T-cell (primary cell): Measurements from ENCODE around the gene TDRD15. TPM values are rescaled to one million over a fixed set of nuclear protein-coding genes. Genes with fewer than 3 reads are reported as not detected.
"Not testable (repeated sequence)": the region's sequence is repeated elsewhere in the genome, so short reads cannot be mapped to it uniquely, and the experiment has no call there.

Source experiments
- ATAC-seq, 4 experiments: fragments of 200-7000 bp in 3 of 4; fragments of 150-1000 bp in 1 of 4; cut with Tn5 transposase; replicated peaks in 1 of 4; 1 replicate in 3 of 4; 2 replicates in 1 of 4; pipeline ENCODE4 v1.10.0; 2021; ENCODE audit warnings: moderate library complexity in 3 of 4, mild to moderate bottlenecking in 2 of 4, moderate number of reproducible peaks in 1 of 4
- CTCF ChIA-PET, 2 donors: fragments of 300-600 bp; sonication (Branson Sonifier 250); formaldehyde crosslinking; loops; one replicate each; lab custom pipeline; 2022; ENCODE audit warnings: antibody characterized with exemption in 2 of 2; lab: Charles Lee
- POLR2A ChIA-PET, 2 donors: fragments of 300-600 bp; sonication (Branson Sonifier 250); formaldehyde crosslinking; loops; one replicate each; lab custom pipeline; 2022; ENCODE audit warnings: antibody characterized with exemption in 2 of 2; lab: Charles Lee
- DNase-seq, 35 experiments: peaks; one replicate each; pipeline versions ENCODE4 v3.0.0 to v3.0.0-alpha.2; 2013 to 2023
- H3K27ac ChIP-seq: one replicate; pipeline ENCODE4 v1.5.1; 2013; ENCODE audit warnings: low read length
- H3K27me3 ChIP-seq, 2 experiments: replicated peaks in 1 of 2; 1 replicate in 1 of 2; 2 replicates in 1 of 2; pipeline versions ENCODE4 v1.6.1 to v1.7.0; 2013; ENCODE audit warnings: low read length in 1 of 2, mixed read lengths in 1 of 2; ENCODE audit not compliant: control insufficient read depth in 2 of 2, insufficient read depth in 2 of 2; ENCODE audit errors: extremely low read depth in 1 of 2
- H3K36me3 ChIP-seq, 2 donors: 1 replicate in 1 of 2; 2 replicates in 1 of 2; pipeline versions ENCODE4 v1.6.1 to v1.7.0; 2013; ENCODE audit warnings: low read length in 1 of 2; ENCODE audit not compliant: control insufficient read depth in 2 of 2, insufficient read depth in 1 of 2; ENCODE audit errors: extremely low read depth in 1 of 2
- H3K4me1 ChIP-seq, 2 experiments: 1 replicate in 1 of 2; 2 replicates in 1 of 2; pipeline versions ENCODE4 v1.6.1 to v1.7.0; 2013; ENCODE audit warnings: low read length in 2 of 2, mixed read lengths in 1 of 2; ENCODE audit not compliant: insufficient read depth in 2 of 2, control insufficient read depth in 1 of 2; ENCODE audit errors: extremely low read depth in 1 of 2
- H3K4me3 ChIP-seq, 2 donors: 1 replicate in 1 of 2; 2 replicates in 1 of 2; pipeline versions ENCODE4 v1.5.1 to v1.7.0; 2013; ENCODE audit warnings: mild to moderate bottlenecking in 2 of 2, low read length in 1 of 2, moderate library complexity in 1 of 2; ENCODE audit not compliant: control insufficient read depth in 1 of 2; ENCODE audit errors: extremely low read depth in 1 of 2
- H3K9me3 ChIP-seq: 2 replicates; pipeline ENCODE4 v1.7.0; 2013
- H3K27ac Mint-ChIP-seq, 2 donors: one replicate each; pipeline ENCODE4 v1.8.0; 2020 to 2021; ENCODE audit warnings: mild to moderate bottlenecking in 2 of 2, mixed read lengths in 2 of 2
- H3K27me3 Mint-ChIP-seq, 2 donors: one replicate each; pipeline ENCODE4 v1.8.0; 2021 to 2022; ENCODE audit warnings: mixed read lengths in 2 of 2
- H3K36me3 Mint-ChIP-seq: one replicate; pipeline ENCODE4 v1.8.0; 2021; ENCODE audit warnings: mixed read lengths
- H3K4me1 Mint-ChIP-seq, 3 donors: one replicate each; pipeline ENCODE4 v1.8.0; 2020 to 2022; ENCODE audit warnings: mixed read lengths in 3 of 3, mild to moderate bottlenecking in 1 of 3
- H3K4me3 Mint-ChIP-seq, 3 donors: one replicate each; pipeline ENCODE4 v1.8.0; 2020 to 2022; ENCODE audit warnings: mild to moderate bottlenecking in 3 of 3, mixed read lengths in 3 of 3, moderate library complexity in 3 of 3
- H3K9me3 Mint-ChIP-seq, 3 donors: one replicate each; pipeline ENCODE4 v1.8.0; 2020 to 2022; ENCODE audit warnings: mixed read lengths in 3 of 3
- WGBS: methylation state at CpG from one replicate; pipeline ENCODE4 v1.1.5; 2013; ENCODE audit warnings: missing lambda C conversion rate; ENCODE audit not compliant: insufficient coverage; 5-methylcytosine and 5-hydroxymethylcytosine counted together
- total RNA-seq, 35 experiments: library from RNA in 6 of 35; stranded (reverse) in 6 of 35; fragments of 120-200 nt in 1 of 35; gene quantifications; one replicate each; pipeline versions ENCODE4 v1.2.1 to v1.2.4 and lab custom pipeline; 2013 to 2026

Gene TDRD15
- total RNA-seq, 5 donors from 2014 or later (not counting 1 experiment from before 2014, with no cell fraction given), result not detected

DNA sequence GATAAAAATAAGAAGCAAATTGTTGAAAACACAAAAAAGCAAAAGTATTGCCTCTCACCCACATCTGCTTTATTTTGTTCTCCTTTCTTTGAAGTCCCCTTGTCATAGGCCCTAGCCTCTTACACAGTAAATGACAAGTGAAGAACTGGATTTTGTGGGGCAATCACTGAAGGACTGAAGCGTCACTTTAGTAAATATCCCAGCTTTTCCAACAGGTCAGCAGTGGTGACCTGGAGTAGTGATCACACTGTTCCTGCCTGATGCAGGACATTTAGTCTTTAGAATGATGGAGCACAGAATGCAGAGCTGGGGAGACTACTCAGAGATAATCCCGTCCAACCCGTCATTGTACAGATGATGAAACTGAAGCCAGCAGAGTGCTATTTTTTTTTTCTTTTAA, 28.1 kb upstream of the TDRD15 start:
- Histone ChIP-seq H3K36me3 (no peaks in the 10 kb centered on the region), H3K4me1 (no peaks in the 10 kb centered on the region), H3K4me3 (no peak overlapping the region), H3K27me3 (no peaks in the 10 kb centered on the region), H3K9me3 (no peaks in the 10 kb centered on the region), H3K27ac (no peak overlapping the region)
- 100% methylated on average over 2 of the region's 3 CpGs for WGBS
- Mint-ChIP-seq H3K4me3 (no peak overlapping the region), H3K36me3 (no peaks in the 10 kb centered on the region), H3K27me3 (peaks cover 7 to 9% of the 10 kb centered on the region in 2 donors), H3K27ac (no peak overlapping the region), H3K9me3 (no peaks in the 10 kb centered on the region), H3K4me1 (no peaks in the 10 kb centered on the region)
- no peak for DNase-seq
- ATAC-seq, result no peak
- CTCF ChIA-PET, result interaction anchor here in 1 of 2 donors (0.6 to 1.4 kb wide), 2 partner anchors 15 to 102 kb away, joined by 3 to 9 read pairs; no protein-coding TSS in a partner anchor
- POLR2A ChIA-PET, result no interaction called here

- ATAC-seq (no peak), DNase-seq (no peak)
- POLR2A ChIA-PET, result no interaction called here
- H3K36me3 Mint-ChIP-seq, result no peaks in the 10 kb centered on the region
- H3K27ac ChIP-seq, result no peak overlapping the region
- H3K27ac Mint-ChIP-seq, result no peak overlapping the region
- CTCF ChIA-PET, result no interaction called here
- no peaks in the 10 kb centered on the region for H3K4me1 ChIP-seq
- no peaks in the 10 kb centered on the region for H3K27me3 ChIP-seq
- no peak overlapping the region for H3K4me3 ChIP-seq
- H3K9me3 ChIP-seq, result no peaks in the 10 kb centered on the region
- no peaks in the 10 kb centered on the region for H3K9me3 Mint-ChIP-seq
- no peaks in the 10 kb centered on the region for H3K4me1 Mint-ChIP-seq
- no peak overlapping the region for H3K4me3 Mint-ChIP-seq
- 83% methylated on average over 1 of the region's 1 CpG for WGBS
- H3K27me3 Mint-ChIP-seq, result peaks cover 7 to 9% of the 10 kb centered on the region in 2 donors
- no peaks in the 10 kb centered on the region for H3K36me3 ChIP-seq
These were observed 27.3 kb upstream of the TDRD15 start for GRCh38 chr2:21096458-21096857.

DNA sequence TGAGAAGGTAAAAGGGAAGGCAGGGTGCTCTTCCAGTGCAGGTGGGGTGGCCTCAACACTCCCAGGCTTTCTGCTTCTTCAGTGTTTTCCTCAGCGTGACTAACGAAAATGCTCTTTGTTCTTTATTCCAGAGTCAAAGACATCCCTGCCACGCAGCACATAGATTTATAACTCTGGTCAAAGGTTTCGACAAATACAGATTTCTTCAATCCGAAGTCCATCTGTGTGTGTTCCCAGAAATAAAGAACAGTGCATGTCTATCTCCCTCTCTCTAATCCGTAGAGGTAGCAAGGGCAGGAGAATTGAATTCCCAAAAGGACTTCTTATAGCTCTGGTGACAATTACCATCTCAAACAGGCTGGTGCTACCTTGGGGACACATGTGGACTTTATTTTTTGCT, 26.4 kb upstream of the TDRD15 start:
- no peak for ATAC-seq

DNA sequence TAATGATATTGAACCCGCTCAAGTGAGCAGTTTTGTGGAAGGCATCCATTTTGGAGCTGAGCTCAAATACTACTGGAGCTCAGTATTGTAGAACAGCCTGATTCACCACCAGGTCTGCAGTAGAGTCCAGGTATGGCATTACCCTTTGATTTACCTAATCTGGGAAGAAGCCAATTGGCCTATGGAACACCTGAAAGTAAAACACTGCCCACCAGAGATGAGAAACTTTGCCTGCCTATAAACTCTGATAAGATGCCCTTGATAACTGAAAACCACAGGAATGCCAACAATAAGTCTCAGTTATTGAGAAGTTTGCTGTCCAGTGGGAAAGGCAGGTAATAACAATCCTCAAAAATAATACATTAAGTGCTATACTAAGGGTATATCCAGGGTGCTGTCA, 25.5 kb upstream of the TDRD15 start:
- Mint-ChIP-seq H3K36me3 (no peaks in the 10 kb centered on the region), H3K27me3 (peaks cover 7 to 9% of the 10 kb centered on the region in 2 donors), H3K4me3 (no peak overlapping the region), H3K4me1 (no peaks in the 10 kb centered on the region), H3K27ac (no peak overlapping the region), H3K9me3 (no peaks in the 10 kb centered on the region)
- Histone ChIP-seq H3K4me1 (no peaks in the 10 kb centered on the region), H3K27ac (no peak overlapping the region), H3K27me3 (no peaks in the 10 kb centered on the region), H3K4me3 (no peak overlapping the region), H3K36me3 (no peaks in the 10 kb centered on the region), H3K9me3 (no peaks in the 10 kb centered on the region)
- CTCF ChIA-PET, result no interaction called here
- ATAC-seq (no peak), DNase-seq (no peak)
- POLR2A ChIA-PET, result no interaction called here
- no CpG with 5 or more reads among the region's 1 CpG for WGBS

More for the DNA sequence above, 26.4 kb upstream of the TDRD15 start:
- H3K9me3 ChIP-seq, result no peaks in the 10 kb centered on the region
- H3K4me1 ChIP-seq, result no peaks in the 10 kb centered on the region
- H3K27ac ChIP-seq, result no peak overlapping the region
- Mint-ChIP-seq H3K27ac (no peak overlapping the region), H3K4me3 (no peak overlapping the region), H3K27me3 (peaks cover 7 to 9% of the 10 kb centered on the region in 2 donors), H3K36me3 (no peaks in the 10 kb centered on the region), H3K4me1 (no peaks in the 10 kb centered on the region), H3K9me3 (no peaks in the 10 kb centered on the region)
- no peak overlapping the region for H3K4me3 ChIP-seq
- POLR2A ChIA-PET, result no interaction called here
- no peaks in the 10 kb centered on the region for H3K36me3 ChIP-seq
- no peaks in the 10 kb centered on the region for H3K27me3 ChIP-seq
- WGBS, result 72% methylated on average over 5 of the region's 6 CpGs
- CTCF ChIA-PET, result no interaction called here
- DNase-seq, result no peak

GRCh38 chr2:21099281-21099907, 24.4 kb upstream of the TDRD15 start:
- Histone ChIP-seq H3K27me3 (no peaks in the 10 kb centered on the region), H3K4me3 (no peak overlapping the region), H3K27ac (no peak overlapping the region), H3K9me3 (no peaks in the 10 kb centered on the region), H3K36me3 (no peaks in the 10 kb centered on the region), H3K4me1 (no peaks in the 10 kb centered on the region)
- H3K4me1 Mint-ChIP-seq, result no peaks in the 10 kb centered on the region
- H3K27ac Mint-ChIP-seq, result no peak overlapping the region
- ChIA-PET POLR2A (no interaction called here), CTCF (no interaction called here)
- peaks cover 6 to 7% of the 10 kb centered on the region in 2 donors for H3K27me3 Mint-ChIP-seq
- 67% methylated on average over 2 of the region's 5 CpGs for WGBS
- no peak for ATAC-seq
- no peaks in the 10 kb centered on the region for H3K36me3 Mint-ChIP-seq
- DNase-seq, result no peak
- H3K4me3 Mint-ChIP-seq, result no peak overlapping the region
- no peaks in the 10 kb centered on the region for H3K9me3 Mint-ChIP-seq

- H3K36me3 ChIP-seq, H3K27me3 ChIP-seq, H3K4me3 ChIP-seq, DNase-seq, H3K27ac Mint-ChIP-seq, H3K36me3 Mint-ChIP-seq, H3K27me3 Mint-ChIP-seq, H3K27ac ChIP-seq, POLR2A ChIA-PET, H3K4me1 Mint-ChIP-seq, ATAC-seq, H3K4me1 ChIP-seq, H3K9me3 ChIP-seq, H3K9me3 Mint-ChIP-seq: not testable (repeated sequence)
- H3K4me3 Mint-ChIP-seq, result peak overlapping the region in 1 of 3 donors; percentile 17
- 91% methylated on average over 27 of the region's 34 CpGs for WGBS
- CTCF ChIA-PET, result interaction anchor here in 1 of 2 donors (0.7 kb wide), 1 partner anchor 395 kb away, joined by 5 read pairs; no protein-coding TSS in a partner anchor
These were observed 22.1 kb upstream of the TDRD15 start for GRCh38 chr2:21101514-21102155.
